C4-2B (cell line): ENCODE results near the gene PRDM1.

Experiments
- ZFX ChIP-seq: fragments of 450-650 bp; IDR thresholded peaks from 2 replicates; pipeline ENCODE4 v1.6.1; 2017
- TF ChIP-seq, protein P1 (sequence below): fragments of 450-650 bp; conservative IDR thresholded peaks from 2 replicates; pipeline ENCODE4 v1.5.1; 2017; ENCODE audit warnings: mild to moderate bottlenecking

DNA sequence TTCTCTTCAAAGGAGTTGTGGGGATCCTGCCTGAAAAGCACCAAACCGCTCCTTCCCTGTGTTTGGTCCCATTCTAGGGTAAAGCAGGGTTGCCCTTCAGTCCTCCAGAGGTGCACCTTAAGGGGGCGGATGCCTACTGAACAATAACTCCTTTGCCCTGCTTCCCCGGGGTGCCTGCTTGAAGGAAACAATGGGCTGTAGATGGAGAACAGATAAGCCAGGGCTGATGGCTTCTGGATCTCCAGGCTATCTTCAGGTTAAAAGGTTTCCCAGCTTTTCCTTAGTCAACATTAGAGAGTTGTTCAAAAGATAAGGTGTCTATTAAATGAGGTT lies 5.4 kb upstream of the PRDM1 start:
- TF ChIP-seq, protein P1, sequence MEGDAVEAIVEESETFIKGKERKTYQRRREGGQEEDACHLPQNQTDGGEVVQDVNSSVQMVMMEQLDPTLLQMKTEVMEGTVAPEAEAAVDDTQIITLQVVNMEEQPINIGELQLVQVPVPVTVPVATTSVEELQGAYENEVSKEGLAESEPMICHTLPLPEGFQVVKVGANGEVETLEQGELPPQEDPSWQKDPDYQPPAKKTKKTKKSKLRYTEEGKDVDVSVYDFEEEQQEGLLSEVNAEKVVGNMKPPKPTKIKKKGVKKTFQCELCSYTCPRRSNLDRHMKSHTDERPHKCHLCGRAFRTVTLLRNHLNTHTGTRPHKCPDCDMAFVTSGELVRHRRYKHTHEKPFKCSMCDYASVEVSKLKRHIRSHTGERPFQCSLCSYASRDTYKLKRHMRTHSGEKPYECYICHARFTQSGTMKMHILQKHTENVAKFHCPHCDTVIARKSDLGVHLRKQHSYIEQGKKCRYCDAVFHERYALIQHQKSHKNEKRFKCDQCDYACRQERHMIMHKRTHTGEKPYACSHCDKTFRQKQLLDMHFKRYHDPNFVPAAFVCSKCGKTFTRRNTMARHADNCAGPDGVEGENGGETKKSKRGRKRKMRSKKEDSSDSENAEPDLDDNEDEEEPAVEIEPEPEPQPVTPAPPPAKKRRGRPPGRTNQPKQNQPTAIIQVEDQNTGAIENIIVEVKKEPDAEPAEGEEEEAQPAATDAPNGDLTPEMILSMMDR = no peak
- no peak for TF ChIP-seq ZFX
